A673 (cell line): ENCODE results near the gene CFAP99.

Experiments used
- EZH2 ChIP-seq: fragments of 200-600 bp; sonication (generic); IDR thresholded peaks from 2 replicates; pipeline ENCODE4 v1.6.1; 2017; ENCODE audit warnings: borderline replicate concordance, low read depth, mild to moderate bottlenecking, mixed read lengths, antibody characterized with exemption, low read length; ENCODE audit not compliant: poor library complexity, severe bottlenecking
- TF ChIP-seq, protein P1 (sequence below): fragments of 300-800, 200-600 bp; sonication (generic); conservative IDR thresholded peaks from 2 replicates; pipeline ENCODE4 v1.5.1; 2017; ENCODE audit warnings: low read depth, mild to moderate bottlenecking, antibody characterized with exemption, low read length, moderate library complexity, mixed read lengths

DNA sequence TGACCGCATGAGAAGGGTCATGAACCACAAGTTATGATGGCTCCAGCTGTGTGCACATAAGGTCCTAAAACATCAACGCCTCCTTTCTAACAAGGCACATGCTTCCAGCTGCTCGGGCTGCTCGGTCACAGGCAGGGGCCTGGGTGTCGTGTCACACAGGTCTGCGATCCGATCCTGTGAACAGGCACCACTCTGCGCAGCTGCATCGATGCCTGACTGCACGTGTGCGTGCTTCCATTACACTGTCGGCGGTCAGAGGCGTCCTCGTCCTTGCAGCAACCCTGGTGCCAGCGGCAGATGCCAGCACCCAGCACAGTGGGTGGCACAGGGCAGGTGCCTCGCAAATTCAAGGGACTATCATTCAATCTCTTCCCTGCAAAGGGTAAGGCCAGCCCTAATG is 24.2 kb upstream of the CFAP99 start:
- no peak for TF ChIP-seq EZH2
- TF ChIP-seq, protein P1, sequence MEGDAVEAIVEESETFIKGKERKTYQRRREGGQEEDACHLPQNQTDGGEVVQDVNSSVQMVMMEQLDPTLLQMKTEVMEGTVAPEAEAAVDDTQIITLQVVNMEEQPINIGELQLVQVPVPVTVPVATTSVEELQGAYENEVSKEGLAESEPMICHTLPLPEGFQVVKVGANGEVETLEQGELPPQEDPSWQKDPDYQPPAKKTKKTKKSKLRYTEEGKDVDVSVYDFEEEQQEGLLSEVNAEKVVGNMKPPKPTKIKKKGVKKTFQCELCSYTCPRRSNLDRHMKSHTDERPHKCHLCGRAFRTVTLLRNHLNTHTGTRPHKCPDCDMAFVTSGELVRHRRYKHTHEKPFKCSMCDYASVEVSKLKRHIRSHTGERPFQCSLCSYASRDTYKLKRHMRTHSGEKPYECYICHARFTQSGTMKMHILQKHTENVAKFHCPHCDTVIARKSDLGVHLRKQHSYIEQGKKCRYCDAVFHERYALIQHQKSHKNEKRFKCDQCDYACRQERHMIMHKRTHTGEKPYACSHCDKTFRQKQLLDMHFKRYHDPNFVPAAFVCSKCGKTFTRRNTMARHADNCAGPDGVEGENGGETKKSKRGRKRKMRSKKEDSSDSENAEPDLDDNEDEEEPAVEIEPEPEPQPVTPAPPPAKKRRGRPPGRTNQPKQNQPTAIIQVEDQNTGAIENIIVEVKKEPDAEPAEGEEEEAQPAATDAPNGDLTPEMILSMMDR, result no peak
